ENCODE results near the gene TBX20.

TBX20 gene

DNA sequence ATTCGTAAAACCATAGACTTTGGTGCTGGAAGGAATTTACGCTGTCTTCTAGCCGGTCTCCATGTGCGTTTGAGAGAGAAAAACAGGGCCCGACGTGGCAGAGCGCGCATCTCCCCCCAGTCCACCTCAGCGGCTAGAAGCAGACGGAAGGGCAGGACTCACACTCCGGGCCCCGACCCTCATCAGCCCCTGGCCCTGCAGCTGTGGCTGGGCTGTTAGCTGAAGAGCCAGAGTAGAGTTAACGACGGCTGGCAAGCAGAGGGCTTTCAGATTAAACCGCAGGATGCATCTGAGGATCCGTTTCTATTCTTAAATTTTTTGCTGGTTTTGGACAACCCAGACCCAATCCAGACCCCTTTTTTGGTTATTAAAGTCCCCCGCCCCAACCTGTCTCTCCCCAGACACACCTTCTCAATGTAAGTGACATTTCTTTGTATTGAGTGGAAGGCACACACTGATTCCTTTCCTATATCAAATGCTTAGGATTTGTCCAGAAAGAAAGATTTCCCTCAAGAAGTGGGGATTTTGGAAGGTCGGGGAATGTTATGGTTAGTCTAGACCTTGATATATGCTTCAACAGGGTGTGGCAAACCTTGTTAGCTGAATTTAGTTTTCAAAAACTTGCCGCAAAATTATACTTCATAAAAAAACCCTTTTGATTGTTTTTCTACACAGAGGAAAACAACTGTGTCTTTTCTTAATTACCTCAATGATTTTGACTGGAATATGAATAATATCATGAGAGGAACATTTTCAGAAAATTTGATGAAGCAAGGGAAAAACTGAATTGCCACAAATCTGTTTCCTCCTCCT, 1.7 kb upstream of the TBX20 start:
- Histone ChIP-seq H3K27ac (ENCODE audit: low read length, poor library complexity, severe bottlenecking) (no peak overlapping the region), H3K9ac (ENCODE audit: low read length) (no peak overlapping the region), H2AK5ac (ENCODE audit: low read length, severe bottlenecking) (no peak overlapping the region), H3K36me3 (ENCODE audit: control insufficient read depth in 1 of 2, insufficient read depth in 2 of 2, low read depth in 1 of 2, low read length in 2 of 2) (no peaks in the 10 kb centered on the region), H2BK15ac (ENCODE audit: low read depth, poor library complexity, severe bottlenecking) (no peak overlapping the region), H2BK5ac (ENCODE audit: low read depth, low read length, poor library complexity, severe bottlenecking) (no peak overlapping the region), H3K79me1 (replicated peaks; ENCODE audit: low read length, poor library complexity, severe bottlenecking) (no peaks in the 10 kb centered on the region), H3K23ac (ENCODE audit: low read length in 2 of 2) (no peak overlapping the region), H3K27me3 (ENCODE audit: control insufficient read depth in 1 of 2, insufficient read depth in 1 of 2, low read length in 2 of 2) (peaks cover 94 to 100% of the 10 kb centered on the region in 2 experiments), H3K4me1 (ENCODE audit: control insufficient read depth, insufficient read depth, low read depth, low read length) (peaks cover 27% of the 10 kb centered on the region), H3K4me2 (ENCODE audit: low read length, poor library complexity, severe bottlenecking) (no peak overlapping the region), H2BK12ac (ENCODE audit: low read length in 2 of 2) (no peak overlapping the region), H3K4ac (ENCODE audit: low read depth in 1 of 2, low read length in 2 of 2) (no peak overlapping the region), H3K9me3 (ENCODE audit: control insufficient read depth, low read length) (peaks cover 14% of the 10 kb centered on the region), H2BK120ac (ENCODE audit: low read depth, low read length) (no peak overlapping the region), H3K18ac (ENCODE audit: low read depth in 1 of 2, low read length in 2 of 2) (no peak overlapping the region), H3K4me3 (ENCODE audit: insufficient read depth in 1 of 2, low read depth in 1 of 2, low read length in 2 of 2) (no peak overlapping the region), H2AFZ (ENCODE audit: low read depth, low read length) (no peak overlapping the region), H4K91ac (ENCODE audit: low read length) (no peak overlapping the region), H3K14ac (ENCODE audit: low read length in 2 of 2) (no peak overlapping the region), H4K8ac (ENCODE audit: low read length) (no peak overlapping the region)
- 18% methylated on average over 14 of the region's 19 CpGs for WGBS
- no peak for DNase-seq

DNA sequence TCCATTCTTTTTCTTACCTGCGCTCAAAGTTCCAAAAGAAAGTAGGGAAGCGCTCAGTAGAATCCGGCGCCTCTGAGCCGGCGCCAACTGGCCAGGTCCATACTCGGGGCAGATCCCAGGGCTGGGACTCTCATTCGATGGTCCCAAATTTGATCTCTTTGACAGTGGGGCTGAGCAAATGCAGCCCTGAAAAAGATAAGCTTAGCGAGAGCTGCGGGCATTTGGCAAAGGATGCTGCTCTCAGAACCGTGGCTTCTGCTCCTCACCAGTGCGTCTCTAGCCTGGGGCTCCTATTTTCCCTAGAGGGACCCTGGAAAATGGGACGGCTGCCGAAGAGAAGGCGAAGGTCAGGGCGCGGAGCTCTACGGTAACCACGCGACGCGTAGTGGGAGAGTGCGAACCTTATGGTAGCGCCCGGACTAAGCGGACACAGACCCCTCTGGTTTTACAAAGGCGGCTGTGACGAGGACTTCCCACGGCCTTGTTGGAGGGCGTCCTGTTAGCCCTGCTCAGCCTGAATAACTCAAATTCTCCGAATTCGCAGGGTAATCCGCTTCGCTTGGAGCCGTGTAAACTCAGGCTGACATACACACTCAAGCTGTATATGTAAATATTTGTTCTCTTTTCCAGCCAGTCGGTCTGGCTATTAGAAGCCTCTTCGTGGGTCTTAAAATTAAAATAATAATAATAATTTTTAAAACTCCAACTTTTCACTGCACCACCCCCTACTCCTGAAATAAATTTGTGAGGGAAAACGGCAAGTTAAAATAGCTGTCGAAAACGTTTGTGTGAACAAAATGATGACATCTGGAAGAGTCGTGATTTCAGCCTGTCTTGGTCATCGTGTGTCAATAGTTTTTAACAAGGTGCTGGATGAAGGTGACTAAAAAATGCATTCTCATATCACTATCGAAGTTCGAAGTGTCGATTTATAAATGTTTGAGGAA, 869 bp upstream of the TBX20 start:
- Histone ChIP-seq H3K27me3 (ENCODE audit: control insufficient read depth in 1 of 2, insufficient read depth in 1 of 2, low read length in 2 of 2) (peaks cover 94 to 100% of the 10 kb centered on the region in 2 experiments), H3K9me3 (ENCODE audit: control insufficient read depth, low read length) (peaks cover 14% of the 10 kb centered on the region), H3K36me3 (ENCODE audit: control insufficient read depth in 1 of 2, insufficient read depth in 2 of 2, low read depth in 1 of 2, low read length in 2 of 2) (no peaks in the 10 kb centered on the region), H3K4ac (ENCODE audit: low read depth in 1 of 2, low read length in 2 of 2) (no peak overlapping the region), H3K4me2 (ENCODE audit: low read length, poor library complexity, severe bottlenecking) (peak overlapping the region; percentile 92), H2BK5ac (ENCODE audit: low read depth, low read length, poor library complexity, severe bottlenecking) (no peak overlapping the region), H3K14ac (ENCODE audit: low read length in 2 of 2) (no peak overlapping the region), H3K23ac (ENCODE audit: low read length in 2 of 2) (peak overlapping the region in 1 of 2 experiments; percentile 1), H3K4me3 (ENCODE audit: insufficient read depth in 1 of 2, low read depth in 1 of 2, low read length in 2 of 2) (peak overlapping the region in 1 of 2 experiments; percentile 67), H3K27ac (ENCODE audit: low read length, poor library complexity, severe bottlenecking) (no peak overlapping the region), H2AK5ac (ENCODE audit: low read length, severe bottlenecking) (no peak overlapping the region), H3K9ac (ENCODE audit: low read length) (no peak overlapping the region), H2BK15ac (ENCODE audit: low read depth, poor library complexity, severe bottlenecking) (no peak overlapping the region), H3K4me1 (ENCODE audit: control insufficient read depth, insufficient read depth, low read depth, low read length) (peaks cover 27% of the 10 kb centered on the region), H3K18ac (ENCODE audit: low read depth in 1 of 2, low read length in 2 of 2) (peak overlapping the region in 1 of 2 experiments; percentile 56), H4K8ac (ENCODE audit: low read length) (peak overlapping the region; percentile 74), H4K91ac (ENCODE audit: low read length) (no peak overlapping the region), H2BK120ac (ENCODE audit: low read depth, low read length) (no peak overlapping the region), H2AFZ (ENCODE audit: low read depth, low read length) (peak overlapping the region; percentile 54), H3K79me1 (replicated peaks; ENCODE audit: low read length, poor library complexity, severe bottlenecking) (no peaks in the 10 kb centered on the region), H2BK12ac (ENCODE audit: low read length in 2 of 2) (no peak overlapping the region)
- no peak for DNase-seq
- 15% methylated on average over 38 of the region's 45 CpGs for WGBS

DNA sequence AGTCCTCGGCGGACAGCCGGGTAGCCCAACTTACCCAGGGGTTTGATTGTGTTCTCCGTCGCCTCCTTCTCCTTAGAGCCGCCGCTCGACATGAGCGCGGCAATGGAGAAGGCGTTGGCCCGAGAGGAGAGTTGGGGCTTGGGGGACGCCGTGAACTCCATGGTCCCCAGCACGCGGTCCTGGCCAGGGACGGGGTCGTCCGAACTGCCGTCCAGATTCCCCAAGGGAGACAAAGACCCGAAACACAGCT, 515 bp downstream of the TBX20 start:
- H3K4ac ChIP-seq (ENCODE audit: low read depth in 1 of 2, low read length in 2 of 2), result no peak overlapping the region
- H3K4me2 ChIP-seq (ENCODE audit: low read length, poor library complexity, severe bottlenecking), result peak overlapping the region; percentile 92
- DNase-seq, result peak; percentile 28
- peaks cover 24% of the 10 kb centered on the region for H3K4me1 ChIP-seq (ENCODE audit: control insufficient read depth, insufficient read depth, low read depth, low read length)
- H2BK5ac ChIP-seq (ENCODE audit: low read depth, low read length, poor library complexity, severe bottlenecking), result no peak overlapping the region
- H3K4me3 ChIP-seq (ENCODE audit: insufficient read depth in 1 of 2, low read depth in 1 of 2, low read length in 2 of 2), result peak overlapping the region in 1 of 2 experiments; percentile 67
- H3K14ac ChIP-seq (ENCODE audit: low read length in 2 of 2), result no peak overlapping the region
- H3K23ac ChIP-seq (ENCODE audit: low read length in 2 of 2), result peak overlapping the region in 1 of 2 experiments; percentile 87
- peaks cover 94 to 100% of the 10 kb centered on the region in 2 experiments for H3K27me3 ChIP-seq (ENCODE audit: control insufficient read depth in 1 of 2, insufficient read depth in 1 of 2, low read length in 2 of 2)
- no peak overlapping the region for H3K27ac ChIP-seq (ENCODE audit: low read length, poor library complexity, severe bottlenecking)
- 3% methylated on average over 21 of the region's 21 CpGs for WGBS
- H3K18ac ChIP-seq (ENCODE audit: low read depth in 1 of 2, low read length in 2 of 2), result no peak overlapping the region
- H2AFZ ChIP-seq (ENCODE audit: low read depth, low read length), result peak overlapping the region; percentile 54
- peaks cover 6% of the 10 kb centered on the region for H3K9me3 ChIP-seq (ENCODE audit: control insufficient read depth, low read length)
- no peak overlapping the region for H4K91ac ChIP-seq (ENCODE audit: low read length)
- H3K9ac ChIP-seq (ENCODE audit: low read length), result no peak overlapping the region
- peak overlapping the region; percentile 50 for H2BK120ac ChIP-seq (ENCODE audit: low read depth, low read length)
- no peaks in the 10 kb centered on the region for H3K79me1 ChIP-seq (replicated peaks; ENCODE audit: low read length, poor library complexity, severe bottlenecking)
- peak overlapping the region in 1 of 2 experiments; percentile 34 for H2BK12ac ChIP-seq (ENCODE audit: low read length in 2 of 2)
- no peak overlapping the region for H2AK5ac ChIP-seq (ENCODE audit: low read length, severe bottlenecking)
- peak overlapping the region; percentile 55 for H4K8ac ChIP-seq (ENCODE audit: low read length)
- H2BK15ac ChIP-seq (ENCODE audit: low read depth, poor library complexity, severe bottlenecking), result peak overlapping the region; percentile 19
- no peaks in the 10 kb centered on the region for H3K36me3 ChIP-seq (ENCODE audit: control insufficient read depth in 1 of 2, insufficient read depth in 2 of 2, low read depth in 1 of 2, low read length in 2 of 2)

Measured in mesenchymal stem cell (in vitro differentiated cells and primary cell).